Activated B cell treated with CpG ODN at 0.5 μM for 24 hours (primary cell): Measurements from ENCODE around the gene ERC2. TPM values are rescaled to one million over a fixed set of nuclear protein-coding genes. Genes with fewer than 3 reads are reported as not detected.

Experiments used
- ATAC-seq: fragments of 200-7000 bp; cut with Tn5 transposase; one replicate; pipeline ENCODE4 v1.10.0; 2021; ENCODE audit warnings: low read depth, mild to moderate bottlenecking, moderate library complexity
- CTCF ChIA-PET: fragments of 350-600 bp; sonication (Branson Sonifier 250); formaldehyde crosslinking; loops from one replicate; lab custom pipeline; 2021; ENCODE audit warnings: antibody characterized with exemption; lab: Charles Lee
- POLR2A ChIA-PET: fragments of 350-600 bp; sonication (Branson Sonifier 250); formaldehyde crosslinking; loops from one replicate; lab custom pipeline; 2021; ENCODE audit warnings: antibody characterized with exemption; lab: Charles Lee
- DNase-seq: peaks from one replicate; pipeline ENCODE4 v3.0.0; 2022
- H3K27ac Mint-ChIP-seq: one replicate; pipeline ENCODE4 v1.8.0; 2020; ENCODE audit warnings: mixed read lengths
- H3K27me3 Mint-ChIP-seq: one replicate; pipeline ENCODE4 v1.8.0; 2021; ENCODE audit warnings: mixed read lengths
- H3K36me3 Mint-ChIP-seq: one replicate; pipeline ENCODE4 v1.8.0; 2021; ENCODE audit warnings: low read depth, mixed read lengths
- H3K4me1 Mint-ChIP-seq: one replicate; pipeline ENCODE4 v1.8.0; 2021; ENCODE audit warnings: mixed read lengths
- H3K4me3 Mint-ChIP-seq: one replicate; pipeline ENCODE4 v1.8.0; 2020; ENCODE audit warnings: mild to moderate bottlenecking, mixed read lengths
- H3K9me3 Mint-ChIP-seq: one replicate; pipeline ENCODE4 v1.8.0; 2020; ENCODE audit warnings: mixed read lengths
- CTCF ChIP-seq: fragments of 200-600 bp; IDR thresholded peaks from one replicate; pipeline ENCODE4 v1.8.0; 2022; ENCODE audit warnings: antibody characterized with exemption, mild to moderate bottlenecking
- intact Hi-C: fragments of 100-400 bp; cut with micrococcal nuclease; formaldehyde crosslinking; loops from one replicate; pipeline ENCODE4 v1.15.1; 2024
- total RNA-seq: library from RNA; stranded (reverse); gene quantifications from 2 replicates; pipeline ENCODE4 v1.2.3, GENCODE V29; 2022

Gene ERC2
- total RNA-seq, 1 donor from 2014 or later = not detected

DNA sequence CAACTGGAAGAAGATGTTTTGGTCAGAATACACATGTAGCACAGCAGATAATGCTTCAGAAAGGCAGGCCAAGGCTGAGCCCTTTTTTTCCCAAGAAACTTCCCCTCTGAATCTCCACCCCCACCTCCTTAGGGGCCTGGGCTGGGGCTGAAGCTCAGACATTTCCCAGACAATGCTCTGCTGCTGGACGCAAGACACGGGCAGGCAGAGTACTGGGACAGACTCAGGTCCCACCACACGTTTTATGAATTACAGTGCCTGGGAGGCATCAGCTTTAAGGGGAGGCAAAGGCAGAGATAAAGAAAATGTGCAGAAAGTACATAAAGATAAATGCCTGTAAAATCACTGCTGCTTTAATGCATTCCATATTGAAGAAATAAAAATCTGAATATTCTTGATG lies 479.4 kb downstream of the ERC2 start:
- H3K9me3 Mint-ChIP-seq = no peaks in the 10 kb centered on the region
- no peak overlapping the region for H3K27ac Mint-ChIP-seq
- intact Hi-C loops = no loop called here
- no peaks in the 10 kb centered on the region for H3K36me3 Mint-ChIP-seq
- TF ChIP-seq CTCF = no peak
- H3K4me3 Mint-ChIP-seq = no peak overlapping the region
- ChIA-PET POLR2A (no interaction called here), CTCF (no interaction called here)
- H3K4me1 Mint-ChIP-seq = no peaks in the 10 kb centered on the region
- ATAC-seq = no peak
- DNase-seq = no peak
- no peaks in the 10 kb centered on the region for H3K27me3 Mint-ChIP-seq

DNA sequence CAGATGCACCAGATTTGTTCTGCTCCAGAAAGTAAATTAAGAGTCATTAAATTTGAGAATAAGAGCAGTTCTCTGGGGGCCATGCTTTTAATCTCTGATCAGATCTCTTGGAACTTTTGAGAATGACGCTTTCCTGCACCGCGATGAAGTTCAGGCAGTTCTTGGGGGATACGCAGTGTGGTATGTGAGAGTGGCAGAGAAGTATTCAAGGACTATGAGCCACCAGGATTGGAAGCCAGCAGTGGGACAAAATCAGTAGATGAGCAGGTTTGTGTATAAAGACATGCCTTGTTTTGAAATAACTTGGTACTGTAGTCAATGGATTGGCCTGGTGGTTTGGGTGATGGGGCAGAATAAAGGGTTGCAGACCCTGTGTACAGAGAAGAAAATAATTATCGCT lies 483.6 kb downstream of the ERC2 start:
- no peak for DNase-seq
- H3K9me3 Mint-ChIP-seq = no peaks in the 10 kb centered on the region
- no peak for TF ChIP-seq CTCF
- intact Hi-C loops = no loop called here
- no peaks in the 10 kb centered on the region for H3K4me1 Mint-ChIP-seq
- no peaks in the 10 kb centered on the region for H3K36me3 Mint-ChIP-seq
- ChIA-PET CTCF (no interaction called here), POLR2A (no interaction called here)
- no peaks in the 10 kb centered on the region for H3K27me3 Mint-ChIP-seq
- no peak overlapping the region for H3K4me3 Mint-ChIP-seq
- no peak overlapping the region for H3K27ac Mint-ChIP-seq
- no peak for ATAC-seq

DNA sequence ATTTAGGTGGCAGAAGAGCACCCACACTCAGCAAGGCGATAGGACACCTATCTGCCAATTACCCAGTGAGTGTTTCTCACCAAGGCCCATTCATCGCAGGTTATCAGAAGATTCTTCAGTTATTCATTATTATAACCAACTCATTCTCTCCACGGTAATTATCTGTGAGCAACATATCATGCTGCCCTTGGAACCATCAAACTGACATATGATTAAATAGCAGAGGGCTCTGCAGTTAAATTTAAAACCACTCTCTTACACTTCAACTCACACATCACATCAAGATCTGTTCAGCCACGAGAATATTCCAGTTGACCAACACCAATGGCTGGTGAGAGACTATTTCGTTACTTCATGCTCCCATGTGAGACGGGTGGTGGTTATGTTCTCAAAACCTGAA lies 489.3 kb downstream of the ERC2 start:
- Mint-ChIP-seq H3K27me3 (no peaks in the 10 kb centered on the region), H3K4me3 (no peak overlapping the region), H3K36me3 (no peaks in the 10 kb centered on the region), H3K27ac (no peak overlapping the region), H3K4me1 (no peaks in the 10 kb centered on the region), H3K9me3 (no peaks in the 10 kb centered on the region)
- intact Hi-C loops = no loop called here
- no peak for ATAC-seq
- POLR2A ChIA-PET = no interaction called here
- TF ChIP-seq CTCF = no peak
- DNase-seq = no peak
- CTCF ChIA-PET = no interaction called here

DNA sequence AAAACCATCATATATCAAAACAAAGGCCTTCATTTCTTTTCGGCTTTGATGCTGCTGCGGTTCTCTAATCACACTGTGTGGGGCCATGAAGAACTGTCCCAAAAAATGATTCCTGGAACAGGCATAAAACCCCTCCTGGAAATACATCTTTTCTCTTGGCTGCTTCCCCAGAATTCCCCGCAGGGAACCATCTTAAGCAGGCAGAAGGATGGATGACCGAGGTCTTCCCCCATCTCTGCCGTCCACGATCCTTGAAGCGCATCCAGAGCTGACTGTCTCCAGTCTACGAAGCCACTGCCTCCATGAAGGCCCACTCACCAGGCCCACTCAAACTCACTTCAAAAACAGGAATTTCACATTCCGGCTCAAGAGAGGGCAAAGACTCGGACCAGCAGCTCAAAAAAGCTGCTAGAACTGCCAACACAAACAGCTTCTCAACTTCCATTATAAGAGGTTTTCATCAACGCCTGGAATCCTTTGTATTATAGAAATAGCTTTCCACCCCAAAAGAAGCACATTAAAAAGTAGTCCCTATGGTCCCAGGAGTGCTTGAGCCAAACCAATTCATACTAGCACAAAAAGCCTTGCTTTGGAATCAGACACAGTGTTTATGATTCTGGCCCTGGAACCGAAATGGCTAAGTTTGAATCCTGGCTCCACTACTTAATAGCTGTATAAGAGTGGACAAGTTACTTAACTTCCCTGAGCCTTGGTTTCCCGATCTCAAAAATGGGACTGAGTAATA lies 493.7 kb downstream of the ERC2 start:
- no peak for TF ChIP-seq CTCF
- ATAC-seq (no peak), DNase-seq (no peak)
- no peaks in the 10 kb centered on the region for H3K9me3 Mint-ChIP-seq
- H3K4me1 Mint-ChIP-seq = no peaks in the 10 kb centered on the region
- CTCF ChIA-PET = no interaction called here
- H3K27me3 Mint-ChIP-seq = no peaks in the 10 kb centered on the region
- no peak overlapping the region for H3K27ac Mint-ChIP-seq
- POLR2A ChIA-PET = no interaction called here
- intact Hi-C loops = no loop called here
- no peak overlapping the region for H3K4me3 Mint-ChIP-seq
- no peaks in the 10 kb centered on the region for H3K36me3 Mint-ChIP-seq

- Mint-ChIP-seq H3K27ac (no peak overlapping the region), H3K27me3 (no peaks in the 10 kb centered on the region), H3K9me3 (no peaks in the 10 kb centered on the region), H3K4me3 (no peak overlapping the region), H3K4me1 (peaks cover 4% of the 10 kb centered on the region), H3K36me3 (no peaks in the 10 kb centered on the region)
- POLR2A ChIA-PET = no interaction called here
- CTCF ChIA-PET = no interaction called here
- intact Hi-C loops = no loop called here
- no peak for ATAC-seq
- DNase-seq = no peak
- no peak for TF ChIP-seq CTCF
Measured at GRCh38 chr3:55969634-55970033, 498.6 kb downstream of the ERC2 start.
